HG02610 (cell line): ENCODE measurements around the gene BRINP3.
"Not testable (repeated sequence)": the region's sequence is repeated elsewhere in the genome, so short reads cannot be mapped to it uniquely, and the experiment has no call there.

Source experiments
- ATAC-seq: cut with Tn5 transposase; IDR thresholded peaks from one replicate; pipeline ENCODE4 v1.9.1; 2021; ENCODE audit warnings: mild to moderate bottlenecking, moderate library complexity; ENCODE audit not compliant: unreplicated experiment

The BRINP3 gene

GRCh38 chr1:190126728-190127127, 350.9 kb downstream of the BRINP3 start:
- no peak for ATAC-seq

- ATAC-seq: no peak
These were observed 353.6 kb downstream of the BRINP3 start for GRCh38 chr1:190124068-190124467.

GRCh38 chr1:190120564-190120963, 357.1 kb downstream of the BRINP3 start:
- not testable (repeated sequence) for ATAC-seq

GRCh38 chr1:190119683-190120082, 358.0 kb downstream of the BRINP3 start:
- ATAC-seq: no peak

- no peak for ATAC-seq
These were observed 360.7 kb downstream of the BRINP3 start for GRCh38 chr1:190116921-190117320.

- ATAC-seq: no peak
These were observed 372.7 kb downstream of the BRINP3 start for GRCh38 chr1:190104961-190105360.

GRCh38 chr1:190102757-190103326, 374.8 kb downstream of the BRINP3 start:
- ATAC-seq: no peak

GRCh38 chr1:190101756-190102155, 375.9 kb downstream of the BRINP3 start:
- ATAC-seq: no peak

- ATAC-seq: no peak
These were observed 378.9 kb downstream of the BRINP3 start for GRCh38 chr1:190098756-190099155.

- no peak for ATAC-seq
These were observed 379.6 kb downstream of the BRINP3 start for GRCh38 chr1:190098107-190098506.

- ATAC-seq: no peak
These were observed 382.1 kb downstream of the BRINP3 start for GRCh38 chr1:190095596-190095995.

- no peak for ATAC-seq
These were observed 393.1 kb downstream of the BRINP3 start for GRCh38 chr1:190084552-190084951.

GRCh38 chr1:190068304-190068703, 409.4 kb downstream of the BRINP3 start:
- ATAC-seq: no peak

- peak; percentile 96 for ATAC-seq
These were observed 410.1 kb downstream of the BRINP3 start for GRCh38 chr1:190067592-190067991.

- no peak for ATAC-seq
These were observed 411.7 kb downstream of the BRINP3 start for GRCh38 chr1:190066011-190066410.

GRCh38 chr1:190049314-190049713, 428.4 kb downstream of the BRINP3 start:
- no peak for ATAC-seq
